ENCODE data around the gene PCGF1. TPM values are rescaled to one million over a fixed set of nuclear protein-coding genes. Genes with fewer than 3 reads are reported as not detected.
A peak's percentile ranks its signal among the peaks of the same experiment; 100 is the strongest.

PCGF1 gene
- total and polyA plus RNA-seq, 2 of the 13 experiments (the other 11 are each of a cell fraction or from before 2014, with no cell fraction given) = 20.4 to 22.6 TPM

- TF ChIP-seq ZNF589 (CRISPR knock-in tag; conservative IDR thresholded peaks at IDR 0.05) (no peak), CSRNP2 (CRISPR knock-in tag; conservative IDR thresholded peaks at IDR 0.05; ENCODE audit: low read depth) (no peak), PLRG1 (conservative IDR thresholded peaks at IDR 0.05) (no peak), ATF1 (CRISPR knock-in tag; IDR thresholded peaks at IDR 0.05) (peak; percentile 80; the same call in 1 of the 2 replicates), TERF1 (CRISPR knock-in tag; IDR thresholded peaks at IDR 0.05) (peak; percentile 42; the same call in 1 of the 2 replicates), MIXL1 (CRISPR knock-in tag; IDR thresholded peaks at IDR 0.05) (no peak; the same call in none of the 2 replicates), CENPX (CRISPR knock-in tag; IDR thresholded peaks at IDR 0.05) (no peak), JUN (CRISPR knock-in tag; IDR thresholded peaks at IDR 0.05) (peak; percentile 49; the same call in 1 of the 2 replicates), STAT5B (CRISPR knock-in tag; IDR thresholded peaks at IDR 0.05) (no peak), PATZ1 (CRISPR knock-in tag; IDR thresholded peaks at IDR 0.05) (peak; percentile 77), ZNF232 (CRISPR knock-in tag; IDR thresholded peaks at IDR 0.05; ENCODE audit: borderline replicate concordance) (no peak), SMARCE1 (IDR thresholded peaks at IDR 0.05; ENCODE audit: borderline replicate concordance) (no peak), ZFP62 (CRISPR knock-in tag; IDR thresholded peaks at IDR 0.05) (no peak), KLF9 (CRISPR knock-in tag; IDR thresholded peaks at IDR 0.05; ENCODE audit: low read depth) (0 out of 2 replicates have a peak, but pooled peaks have one; percentile 16), SMAD3 (CRISPR knock-in tag; IDR thresholded peaks at IDR 0.05) (peak; percentile 76; the same call in 1 of the 2 replicates), STAT6 (CRISPR knock-in tag; IDR thresholded peaks at IDR 0.05; ENCODE audit: borderline replicate concordance) (no peak), MAZ (IDR thresholded peaks at IDR 0.05; ENCODE audit: borderline replicate concordance, low read depth, low read length) (peak; percentile 89), MAZ (CRISPR knock-in tag; IDR thresholded peaks at IDR 0.05; ENCODE audit: low read depth) (peak; percentile 97), NFE2 (CRISPR knock-in tag; IDR thresholded peaks at IDR 0.05) (0 out of 2 replicates have a peak, but pooled peaks have one; percentile 9), ZNF747 (CRISPR knock-in tag; IDR thresholded peaks at IDR 0.05; ENCODE audit: borderline replicate concordance) (peak; percentile 96), TEAD3 (CRISPR knock-in tag; optimal IDR thresholded peaks at IDR 0.05; ENCODE audit: borderline replicate concordance) (peak; percentile 90), ZNF451 (CRISPR knock-in tag; IDR thresholded peaks at IDR 0.05) (peak; percentile 44; the same call in 1 of the 2 replicates), BRD4 (CRISPR knock-in tag; IDR thresholded peaks at IDR 0.05) (peak; percentile 46; the same call in 1 of the 2 replicates)
Observed at GRCh38 chr2:74529357-74530238, 22.1 kb upstream of the PCGF1 start, which contains the start of the genes AUP1 and HTRA2 (continued).
